Ramos (cell line): ENCODE results near the gene DENND1A.

ENCODE experiments used
- in situ Hi-C: fragments of 300-500 bp; cut with MboI; formaldehyde crosslinking; loops from one replicate; pipeline ENCODE4 v1.14.3; 2022; ENCODE audit warnings: low sequenced_read_pairs; ENCODE audit not compliant: unreplicated experiment

Gene DENND1A

DNA sequence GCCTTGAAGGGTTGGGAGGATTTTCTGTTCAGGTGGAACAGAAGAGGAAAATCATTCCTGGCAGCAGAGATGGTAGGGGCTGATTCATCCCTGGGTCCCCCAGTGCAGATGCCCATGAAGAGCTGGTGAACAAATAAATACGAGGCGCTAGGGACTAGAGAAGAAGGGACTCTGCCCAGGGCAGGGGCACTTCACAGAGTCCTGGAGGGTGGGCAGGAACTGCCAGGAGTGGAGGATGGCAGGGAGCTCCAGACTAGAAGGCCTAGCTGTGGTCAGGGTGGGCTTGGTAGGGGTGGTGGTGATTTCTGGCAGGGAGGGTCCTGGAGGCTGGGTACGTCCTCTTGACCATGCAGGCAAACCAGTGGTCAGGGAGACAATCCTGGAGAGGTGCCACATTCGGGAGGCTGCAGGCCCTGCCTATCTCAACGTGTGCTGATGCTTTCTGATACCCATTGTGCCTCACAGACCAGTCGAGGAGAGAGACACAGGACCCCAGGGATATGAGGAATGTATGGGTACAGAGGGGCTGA, 504.0 kb downstream of the DENND1A start:
- in situ Hi-C loops, result no loop called here

DNA sequence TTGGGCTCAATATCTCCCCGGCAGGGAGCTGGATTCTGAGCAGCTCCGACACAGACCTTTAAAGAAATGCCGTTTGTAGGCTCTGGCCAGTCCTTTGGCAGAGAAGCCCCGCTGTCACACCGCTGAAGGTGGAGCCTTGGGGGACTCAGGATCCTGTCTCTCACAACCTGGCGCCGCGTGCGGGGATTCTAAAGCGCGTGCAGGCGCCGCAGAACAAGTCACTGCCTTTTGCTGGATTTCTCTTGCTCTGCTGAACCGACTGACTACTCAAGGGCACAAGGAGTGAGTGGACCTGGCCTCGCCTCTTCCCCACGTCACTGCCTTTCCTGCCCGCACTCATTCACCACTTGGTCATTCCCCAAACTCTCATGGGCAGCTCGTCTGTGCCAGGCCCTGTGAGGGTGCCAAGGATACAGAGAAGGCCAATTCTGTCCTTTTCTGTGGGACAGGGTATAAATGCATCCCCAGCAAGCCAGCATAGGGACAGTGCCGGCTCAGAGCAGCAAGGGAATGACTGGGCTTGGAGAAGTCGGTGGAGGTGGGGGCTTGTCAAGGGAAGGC, 504.6 kb downstream of the DENND1A start:
- in situ Hi-C loops, result no loop called here

DNA sequence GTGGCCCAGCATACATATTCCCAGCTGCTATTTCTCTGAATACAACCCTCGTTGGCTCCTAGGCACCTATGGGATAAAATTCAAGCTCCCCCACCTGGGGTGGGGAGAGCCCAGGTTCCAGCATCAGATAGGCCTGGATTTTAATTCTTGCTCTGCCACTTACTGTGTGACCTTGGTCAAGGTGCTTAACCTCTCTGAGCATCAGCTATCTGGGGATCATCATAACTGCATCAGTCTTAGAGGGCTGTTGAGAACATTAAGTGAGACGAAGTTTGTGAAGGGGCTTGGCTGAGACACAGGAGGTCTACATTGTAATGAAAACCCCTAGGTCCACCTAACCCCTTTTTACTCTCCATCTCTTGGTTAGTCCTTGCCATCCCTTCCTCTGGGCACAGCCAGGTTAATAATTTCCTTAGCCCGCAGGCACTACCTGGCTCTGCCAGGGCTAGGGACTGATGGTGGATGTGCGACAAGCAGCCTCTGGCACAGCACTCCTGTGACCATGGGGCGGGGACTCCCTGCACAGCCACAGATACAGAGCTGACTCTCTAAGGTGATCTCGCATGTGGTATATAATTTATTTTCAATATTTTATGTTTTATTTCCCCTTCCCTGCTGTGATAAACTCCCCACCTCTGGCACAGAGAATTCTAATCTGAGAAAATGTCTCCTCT, 505.2 kb downstream of the DENND1A start:
- in situ Hi-C loops, result loop anchor here (25.0 kb wide), 1 partner anchor 613 kb away; no protein-coding TSS in a partner anchor

DNA sequence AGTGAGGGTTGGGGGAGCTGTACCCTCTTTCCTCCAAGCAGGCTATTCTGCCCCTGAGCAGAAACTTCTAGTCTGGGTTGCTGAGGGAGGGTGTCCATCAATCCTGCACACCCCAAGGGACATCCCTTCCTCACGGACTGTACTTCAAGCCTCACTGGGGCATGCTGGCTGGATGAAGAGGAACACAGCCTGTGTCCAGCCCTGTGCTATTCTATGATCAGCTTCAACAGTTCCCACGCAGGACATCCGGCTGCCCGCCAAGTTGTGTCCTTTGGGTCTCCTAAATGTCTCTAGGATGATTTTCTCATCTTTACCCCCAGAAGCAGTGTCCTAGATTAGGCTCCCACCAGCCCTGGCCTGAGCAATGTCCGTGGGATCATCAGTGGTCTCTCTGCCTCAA, 505.8 kb downstream of the DENND1A start:
- in situ Hi-C loops, result loop anchor here (25.0 kb wide), 1 partner anchor 613 kb away; no protein-coding TSS in a partner anchor

DNA sequence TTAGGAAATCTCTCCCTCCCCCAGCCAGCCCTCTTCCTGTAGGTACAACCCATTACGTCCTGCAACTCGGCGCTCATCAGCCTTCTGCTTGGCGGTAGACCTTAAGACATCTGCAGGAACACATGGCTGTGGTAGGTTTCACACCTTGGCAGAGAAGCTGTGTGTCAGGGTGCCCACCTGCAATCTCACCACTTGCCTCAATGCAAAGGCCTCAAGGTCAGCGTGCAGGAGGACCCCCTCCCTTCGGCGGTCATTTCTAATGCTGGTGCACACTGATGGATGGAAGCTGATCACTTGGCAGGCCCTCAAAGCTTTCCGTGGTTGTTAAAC, 506.6 kb downstream of the DENND1A start:
- in situ Hi-C loops, result loop anchor here (25.0 kb wide), 1 partner anchor 614 kb away; no protein-coding TSS in a partner anchor

DNA sequence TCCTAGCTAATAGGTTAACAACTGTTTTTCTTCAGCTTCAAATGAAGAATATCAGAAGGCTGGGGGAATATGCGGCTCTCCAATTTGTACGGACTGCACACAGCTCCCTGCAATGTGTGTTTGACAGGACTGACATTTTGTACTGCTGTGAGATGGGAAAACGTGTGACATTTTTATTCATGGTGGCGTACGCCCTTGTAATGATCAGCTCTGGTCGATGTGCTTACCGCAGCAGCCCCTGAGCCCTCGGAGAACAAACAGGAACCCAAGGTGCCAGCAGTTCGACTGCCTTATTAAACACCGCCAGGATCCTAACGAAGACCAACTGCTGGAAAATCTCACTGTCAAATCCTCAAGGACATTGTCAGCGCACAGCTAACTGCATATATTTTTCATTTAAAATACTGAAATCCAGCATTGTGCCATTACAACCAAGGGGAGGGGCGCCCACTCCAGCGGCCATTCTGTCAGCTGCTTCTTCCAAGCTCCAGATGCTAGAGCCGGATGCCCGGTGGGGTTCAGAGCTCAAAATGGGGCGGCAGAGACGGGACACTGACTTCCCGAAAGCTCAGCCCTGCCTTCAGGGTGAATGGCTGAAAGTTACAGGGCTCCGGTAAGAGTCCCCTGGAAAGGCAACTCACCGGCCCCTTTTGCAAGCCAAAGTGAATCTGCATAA, 507.2 kb downstream of the DENND1A start:
- in situ Hi-C loops, result loop anchor here (25.0 kb wide), 1 partner anchor 615 kb away; no protein-coding TSS in a partner anchor

DNA sequence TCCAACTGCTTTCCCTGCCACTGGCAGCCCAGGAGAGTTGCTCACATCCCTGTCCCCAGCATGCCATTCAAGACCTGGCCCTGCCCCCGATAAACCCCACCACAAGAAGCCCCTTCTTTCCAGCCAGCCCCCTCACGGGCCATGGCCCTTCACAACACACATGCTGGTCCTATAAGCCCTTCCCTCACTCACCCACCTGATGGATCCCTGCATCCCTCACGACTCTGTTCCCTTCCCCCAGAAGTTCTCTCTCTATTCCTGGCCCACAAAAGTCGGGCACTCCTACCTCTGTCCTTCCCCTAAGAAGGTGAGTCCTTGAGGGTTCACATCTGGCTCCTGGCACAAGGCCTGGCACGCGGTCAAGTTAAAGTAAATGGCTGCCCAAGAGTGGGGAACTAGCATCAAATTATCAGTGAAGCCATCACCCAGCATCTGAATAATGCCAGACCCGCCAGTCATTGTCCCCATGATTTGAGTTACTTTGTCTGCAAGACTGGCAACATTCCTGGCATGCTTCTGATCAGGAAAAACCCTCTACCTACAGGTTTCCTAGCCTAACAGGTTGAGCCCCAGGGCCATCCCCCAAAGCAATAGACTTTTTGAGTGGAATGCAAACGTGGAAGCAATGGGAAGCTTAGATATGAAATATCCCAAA, 508.0 kb downstream of the DENND1A start:
- in situ Hi-C loops, result loop anchor here (25.0 kb wide), 1 partner anchor 615 kb away; no protein-coding TSS in a partner anchor

DNA sequence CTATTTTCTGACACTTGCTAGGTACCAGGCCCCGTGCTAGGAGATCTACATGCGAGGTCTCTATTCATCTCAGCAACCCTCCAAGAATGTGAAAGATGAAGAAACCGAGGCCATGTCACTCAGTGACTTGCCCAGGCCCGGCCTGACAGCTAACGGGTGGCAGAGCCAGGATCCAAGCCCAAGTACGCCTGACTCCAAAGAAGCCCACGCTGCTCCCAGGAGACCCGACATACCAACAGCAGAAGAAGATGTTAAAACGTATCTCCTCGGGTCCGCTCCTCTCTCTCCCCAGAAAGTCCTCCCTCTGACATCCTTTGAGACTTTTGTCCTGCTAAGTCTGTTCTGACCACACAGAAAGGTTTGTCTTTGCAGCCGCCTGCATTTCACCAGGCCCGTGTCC, 508.7 kb downstream of the DENND1A start:
- in situ Hi-C loops, result loop anchor here (25.0 kb wide), 1 partner anchor 616 kb away; no protein-coding TSS in a partner anchor

DNA sequence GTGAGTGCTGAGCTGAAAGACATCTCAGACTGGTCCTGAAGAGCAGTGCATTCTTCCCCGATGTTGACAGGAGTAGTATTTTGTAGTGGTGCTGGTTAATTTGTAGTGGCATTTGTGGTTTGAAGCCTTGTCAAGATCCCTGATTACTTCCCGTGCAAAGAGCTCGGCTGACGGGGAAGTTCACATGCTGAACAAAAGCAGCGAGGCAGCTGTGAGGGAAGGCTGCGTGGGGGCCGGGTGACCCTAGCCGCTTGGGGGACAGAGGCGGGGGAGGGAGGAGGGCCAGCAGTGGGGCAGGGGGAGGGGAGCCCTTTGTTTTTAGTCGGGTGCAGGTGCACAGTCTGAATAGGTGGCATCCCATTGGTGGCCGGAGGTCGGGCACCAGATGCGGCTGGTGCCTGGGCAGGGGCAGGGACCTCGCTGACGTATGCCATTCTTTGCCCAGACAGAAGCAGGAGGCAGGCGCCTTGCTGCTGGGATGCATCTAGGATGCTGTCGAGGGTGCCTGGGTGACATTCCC, 509.3 kb downstream of the DENND1A start:
- in situ Hi-C loops, result loop anchor here (25.0 kb wide), 1 partner anchor 617 kb away; no protein-coding TSS in a partner anchor

DNA sequence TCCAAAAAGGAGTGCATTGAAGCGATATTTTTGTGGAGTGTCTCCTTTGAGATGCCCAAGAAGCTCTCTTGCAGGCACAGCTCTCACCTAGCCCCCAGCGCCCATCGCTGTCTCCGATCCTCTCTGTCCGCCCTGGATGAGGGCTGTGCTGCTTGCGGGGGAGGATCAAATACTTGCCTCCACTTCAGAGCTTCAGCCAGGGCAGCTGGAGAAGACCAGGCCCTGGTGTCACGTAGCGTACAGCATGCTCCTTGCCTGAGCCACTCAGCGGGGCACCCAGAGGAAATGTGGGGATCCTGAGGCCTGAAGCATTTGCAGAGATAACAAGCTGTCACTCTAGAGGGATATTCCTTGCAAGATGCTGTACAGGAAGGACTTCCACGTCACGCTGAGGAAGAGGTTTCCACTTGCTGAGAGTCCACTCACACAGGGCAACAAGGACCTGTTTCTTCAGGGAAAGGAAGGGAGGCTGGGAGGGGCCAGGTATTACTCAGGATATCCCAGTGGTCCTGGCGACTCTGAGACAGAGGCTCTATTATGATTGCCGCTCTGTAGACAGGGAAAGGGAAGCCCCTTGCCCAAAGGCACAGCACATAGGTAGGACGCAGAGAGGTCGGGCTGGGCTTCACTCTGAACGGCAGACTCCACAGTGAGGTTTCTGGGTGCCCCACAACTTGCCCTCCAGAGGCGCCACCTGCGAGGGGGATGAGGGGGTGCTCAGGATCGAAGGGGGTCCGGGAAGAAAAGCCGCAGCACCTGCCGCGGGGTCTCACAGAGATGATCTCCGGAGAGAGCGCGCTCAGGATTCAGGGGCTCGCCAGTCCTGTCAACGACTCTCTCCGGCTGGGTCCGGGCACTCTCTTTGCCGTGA, 510.0 kb downstream of the DENND1A start:
- in situ Hi-C loops, result loop anchor here (25.0 kb wide), 1 partner anchor 617 kb away; no protein-coding TSS in a partner anchor

DNA sequence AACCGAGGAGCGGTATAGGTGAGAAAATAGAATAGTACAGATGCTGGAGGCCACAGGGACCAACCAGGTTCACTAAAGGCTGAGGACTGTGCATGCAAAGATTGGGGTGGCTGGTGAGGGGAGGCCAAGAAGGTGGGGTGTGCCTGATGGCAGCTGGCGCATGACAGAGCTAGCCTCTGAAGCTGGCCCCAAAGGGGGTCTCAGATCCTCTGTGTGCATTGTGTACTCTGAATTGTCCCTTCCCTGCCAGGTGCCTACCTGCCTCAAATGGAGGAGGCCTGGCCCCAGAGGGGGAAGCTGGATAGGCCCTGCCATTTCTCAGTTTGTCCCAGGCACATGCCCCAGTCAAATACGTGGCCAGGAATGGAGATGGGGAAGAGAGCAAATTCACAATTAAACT, 510.8 kb downstream of the DENND1A start:
- in situ Hi-C loops, result loop anchor here (25.0 kb wide), 1 partner anchor 618 kb away; no protein-coding TSS in a partner anchor

DNA sequence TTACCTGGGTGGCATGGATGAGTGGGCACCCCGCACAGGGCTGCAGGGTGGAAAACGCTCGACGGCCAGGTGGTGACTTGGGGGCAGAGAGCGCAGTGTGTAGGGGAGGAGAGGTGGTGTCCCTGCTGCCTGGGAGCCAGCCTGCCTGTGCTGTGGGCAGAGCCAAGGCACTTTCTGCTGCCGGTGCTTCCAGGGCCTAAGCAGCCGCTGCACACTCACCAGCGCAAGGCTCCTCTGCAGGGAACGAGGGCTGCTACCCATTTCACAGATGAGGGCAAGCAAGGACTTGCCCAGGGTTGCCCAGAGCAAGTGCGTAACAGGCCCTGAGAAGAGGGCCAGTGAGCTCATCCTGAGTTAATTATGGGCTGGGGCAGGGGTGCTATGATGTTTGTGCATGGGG, 511.4 kb downstream of the DENND1A start:
- in situ Hi-C loops, result loop anchor here (25.0 kb wide), 1 partner anchor 619 kb away; no protein-coding TSS in a partner anchor

DNA sequence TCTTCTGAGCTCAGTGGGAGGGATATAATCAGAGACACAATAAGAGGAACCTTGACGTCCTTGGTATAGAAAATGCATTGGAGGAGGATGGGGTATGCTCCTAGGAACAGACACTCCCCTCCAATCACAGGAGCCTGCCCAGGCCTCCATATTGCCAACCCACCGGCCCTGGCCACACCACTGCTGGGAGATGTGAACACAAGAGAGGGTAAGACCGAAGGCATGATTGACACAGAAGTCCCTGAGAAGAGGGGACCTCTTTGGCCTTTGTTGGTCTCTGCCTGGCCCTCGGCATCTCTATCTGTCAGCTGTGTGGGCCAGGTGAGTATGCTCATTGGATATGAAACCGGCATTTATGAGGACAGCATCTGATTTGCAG, 511.9 kb downstream of the DENND1A start:
- in situ Hi-C loops, result loop anchor here (25.0 kb wide), 1 partner anchor 619 kb away; no protein-coding TSS in a partner anchor

DNA sequence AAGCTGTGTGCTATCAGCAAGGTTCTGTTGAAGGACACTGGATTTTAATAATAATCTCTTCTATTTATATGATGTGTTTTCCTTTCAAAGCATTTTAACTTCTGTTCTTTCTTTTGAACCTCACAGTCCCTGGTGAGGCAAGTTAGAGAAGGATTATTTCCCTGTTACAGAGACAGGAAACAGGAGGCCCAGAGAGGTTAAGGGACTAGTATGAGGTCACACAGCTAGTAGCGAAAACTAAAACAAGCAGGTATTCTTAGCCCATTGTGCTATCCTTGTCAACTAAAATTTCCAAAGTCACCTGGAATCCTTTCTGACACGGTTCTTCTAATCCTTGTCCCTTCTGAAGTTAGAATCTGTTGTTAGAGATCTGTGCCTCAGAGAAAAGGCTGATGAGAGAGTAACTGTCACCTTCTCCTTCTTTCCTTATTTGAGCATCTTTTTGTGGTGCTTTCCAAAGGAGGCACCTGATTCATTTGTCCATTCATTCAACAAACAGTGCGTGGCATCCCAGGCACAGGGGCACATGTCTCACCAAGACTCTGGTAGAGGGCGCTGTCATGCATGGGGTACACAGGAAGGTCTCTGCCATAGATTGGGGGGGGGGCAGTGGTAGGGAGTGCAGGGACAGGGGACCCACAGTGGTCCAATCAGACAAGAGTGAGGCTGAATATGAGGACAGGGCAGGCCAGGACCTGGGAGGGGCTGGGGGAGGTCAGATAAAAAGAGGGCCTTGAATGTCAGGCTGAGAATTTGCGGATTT, 512.5 kb downstream of the DENND1A start:
- in situ Hi-C loops, result loop anchor here (25.0 kb wide), 1 partner anchor 620 kb away; no protein-coding TSS in a partner anchor

DNA sequence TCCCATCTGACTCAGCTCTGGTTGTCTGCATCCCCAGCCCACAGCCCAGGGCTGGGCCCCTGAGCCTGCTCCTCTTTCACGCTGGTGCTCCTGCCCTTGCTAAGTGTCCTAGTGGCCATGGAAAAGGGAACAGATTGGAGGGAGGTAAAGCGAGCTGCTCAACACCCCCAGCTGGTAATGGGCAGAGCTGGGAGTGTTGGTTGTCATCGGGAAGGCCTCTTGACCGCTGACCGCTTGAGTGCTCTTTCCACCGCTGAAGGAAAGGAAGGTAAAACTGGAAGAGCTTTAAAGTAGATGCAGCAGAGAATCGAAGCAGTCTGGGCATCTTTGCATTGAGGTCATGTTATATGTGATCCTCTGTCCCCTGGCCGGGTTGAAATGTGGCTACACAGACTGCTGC, 513.8 kb downstream of the DENND1A start:
- in situ Hi-C loops, result loop anchor here (25.0 kb wide), 1 partner anchor 621 kb away; no protein-coding TSS in a partner anchor

DNA sequence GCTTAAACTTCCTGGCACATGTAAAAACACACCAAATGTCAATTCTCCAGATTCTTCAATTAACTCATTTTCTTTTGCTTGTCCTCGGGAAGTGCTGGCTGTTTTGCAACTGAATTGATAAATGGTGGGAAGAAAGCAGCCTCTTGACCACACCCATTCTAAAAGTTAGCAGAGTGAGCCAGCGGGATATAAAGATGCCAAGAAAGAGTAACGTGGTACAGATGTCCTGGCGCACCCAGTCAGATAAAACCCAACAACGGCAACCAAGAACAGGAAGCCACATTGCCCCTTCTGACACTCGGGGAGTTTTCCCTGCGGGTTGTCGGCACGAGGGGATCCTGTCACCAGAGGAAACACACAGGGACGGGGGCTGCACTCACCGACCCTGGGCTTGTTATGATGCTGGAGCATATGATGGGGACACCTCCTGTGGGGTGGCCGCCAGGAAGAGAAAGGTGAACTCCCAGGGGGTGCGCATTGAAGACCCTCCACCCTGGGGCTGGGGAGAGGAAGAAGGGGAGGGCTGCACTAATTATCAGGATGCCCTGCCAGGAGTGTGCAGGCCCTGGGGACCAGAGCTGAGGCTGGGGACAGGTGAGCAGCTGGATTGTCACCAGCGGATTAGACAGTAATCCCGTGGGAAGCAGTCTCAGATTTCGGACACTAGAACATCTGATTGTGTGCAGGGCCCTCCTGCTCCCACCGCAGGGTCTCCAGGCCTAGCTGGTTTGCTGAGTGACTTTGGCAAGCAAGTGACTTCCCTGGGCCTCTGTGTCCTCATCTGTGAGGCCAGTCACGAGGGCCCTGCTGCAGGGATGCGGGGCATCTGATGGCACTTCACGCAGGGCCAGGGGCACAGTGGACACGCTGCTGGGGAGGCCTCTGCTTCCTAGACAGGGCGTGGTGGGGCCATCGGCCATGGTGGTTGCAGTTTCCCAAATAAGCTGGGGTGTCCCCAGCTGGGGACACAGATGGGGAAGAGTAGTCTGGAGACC, 514.7 kb downstream of the DENND1A start:
- in situ Hi-C loops, result loop anchor here (25.0 kb wide), 1 partner anchor 622 kb away; no protein-coding TSS in a partner anchor

DNA sequence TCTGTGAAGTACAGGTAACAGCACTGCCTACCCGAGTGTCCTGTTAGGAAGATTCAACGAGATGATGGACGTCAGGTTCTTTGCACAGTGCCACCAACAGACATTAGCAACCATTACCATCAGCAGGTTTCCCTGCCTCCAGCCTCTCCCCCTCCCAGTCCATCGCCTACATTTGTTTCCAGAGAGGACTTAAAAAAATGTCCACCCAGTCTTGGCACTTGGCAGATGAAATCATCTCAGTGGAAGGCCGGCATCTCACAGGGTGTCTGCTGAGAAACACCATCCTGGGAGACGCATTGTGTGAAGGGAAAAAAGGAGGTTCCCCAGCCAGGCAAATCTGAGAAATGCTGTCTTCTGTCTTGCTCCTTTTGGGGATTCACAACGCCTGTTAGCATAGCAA, 515.7 kb downstream of the DENND1A start:
- in situ Hi-C loops, result loop anchor here (25.0 kb wide), 1 partner anchor 623 kb away; no protein-coding TSS in a partner anchor
